NCI-H2029 treated with DMSO at 0.1 percent for 48 hours (cell line): ENCODE results near the gene CAMK1.
"Not testable (repeated sequence)": the region's sequence is repeated elsewhere in the genome, so short reads cannot be mapped to it uniquely, and the experiment has no call there.

Experiments used
- DNase-seq: peaks from one replicate; lab custom pipeline; 2025; lab: John Stamatoyannopoulos, UW

The CAMK1 gene

DNA sequence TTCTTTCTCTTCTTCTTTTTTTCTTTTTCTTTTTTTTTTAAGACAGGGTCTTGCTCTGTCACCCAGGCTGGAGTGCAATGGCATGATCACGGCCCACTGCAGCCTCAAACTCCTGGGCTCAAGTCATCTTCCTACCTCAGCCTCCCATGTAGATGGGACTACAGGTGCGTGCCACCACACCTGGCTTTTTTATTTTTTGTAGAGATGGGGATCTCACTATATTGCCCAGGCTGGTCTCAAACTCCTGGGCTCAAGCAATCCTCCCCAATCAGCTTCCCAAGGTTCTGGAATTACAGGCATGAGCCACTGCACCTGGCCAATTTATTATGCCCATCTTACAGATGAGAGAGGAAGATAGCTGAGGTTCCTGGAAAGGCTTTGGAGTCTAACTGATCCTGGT lies 1.3 kb upstream of the CAMK1 start:
- DNase-seq = not testable (repeated sequence)

GRCh38 chr3:9770276-9770812 lies 597 bp upstream of the CAMK1 start:
- DNase-seq = peak; percentile 28

DNA sequence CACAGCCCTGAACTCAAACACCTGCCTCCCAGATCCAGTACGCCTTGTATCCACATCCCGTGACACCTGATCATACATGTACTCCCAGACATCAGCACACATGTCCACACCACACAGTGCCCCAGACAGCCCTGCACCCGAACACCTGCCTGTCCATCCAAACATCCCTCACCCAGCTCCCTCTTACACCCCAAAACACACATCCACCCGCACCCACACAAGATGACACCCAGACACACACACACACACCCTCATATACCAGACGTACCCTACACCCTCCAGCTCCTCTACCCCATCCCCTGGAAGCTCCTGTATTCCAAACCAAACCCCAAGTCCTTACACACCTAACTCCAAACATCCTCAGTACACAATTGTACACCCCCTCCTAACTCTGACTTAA lies 735 bp downstream of the CAMK1 start:
- no peak for DNase-seq

GRCh38 chr3:9768141-9768775 lies 1.5 kb downstream of the CAMK1 start:
- no peak for DNase-seq

DNA sequence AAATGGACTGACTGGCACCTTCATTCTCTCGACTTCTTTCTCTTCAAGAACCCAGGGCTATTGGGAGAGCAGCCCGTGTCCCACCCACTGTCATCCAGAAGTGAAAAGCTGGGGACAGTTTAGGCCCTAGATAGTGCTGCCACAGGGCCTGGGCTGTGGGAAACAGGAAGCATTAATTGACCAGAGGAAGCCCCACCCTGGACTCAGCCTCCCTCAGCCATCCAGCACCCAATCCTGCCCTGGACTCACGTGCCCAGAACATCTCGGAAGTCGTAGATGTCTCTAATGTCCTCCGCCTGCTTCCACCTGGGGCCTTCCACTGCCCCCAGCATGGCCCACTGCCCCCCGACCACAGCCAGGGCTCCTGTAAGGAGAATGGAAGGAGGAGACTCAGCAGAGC lies 2.3 kb downstream of the CAMK1 start:
- no peak for DNase-seq

DNA sequence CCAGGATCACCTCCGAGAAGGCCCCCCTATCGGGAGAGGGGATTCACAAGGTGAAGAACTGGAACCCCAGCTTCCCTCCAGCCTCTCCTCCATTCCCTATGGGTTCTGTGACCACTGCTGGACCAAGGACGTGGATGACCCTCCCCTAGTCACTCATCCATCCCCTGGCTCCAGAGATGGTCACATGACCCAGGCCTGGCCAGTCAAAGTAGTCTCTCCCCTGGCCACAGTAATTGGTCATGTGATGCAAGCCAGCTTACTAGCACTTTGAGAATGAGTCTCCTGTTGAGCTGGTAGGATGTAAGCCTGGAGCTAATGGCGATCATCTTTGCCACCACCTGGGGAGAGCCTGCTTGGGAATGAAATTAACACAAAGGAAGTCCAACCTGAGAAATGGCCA lies 3.9 kb downstream of the CAMK1 start:
- DNase-seq = no peak

GRCh38 chr3:9762871-9763270 lies 6.9 kb downstream of the CAMK1 start:
- DNase-seq = no peak

- no peak for DNase-seq
Measured at GRCh38 chr3:9761919-9762318, 7.8 kb downstream of the CAMK1 start.

DNA sequence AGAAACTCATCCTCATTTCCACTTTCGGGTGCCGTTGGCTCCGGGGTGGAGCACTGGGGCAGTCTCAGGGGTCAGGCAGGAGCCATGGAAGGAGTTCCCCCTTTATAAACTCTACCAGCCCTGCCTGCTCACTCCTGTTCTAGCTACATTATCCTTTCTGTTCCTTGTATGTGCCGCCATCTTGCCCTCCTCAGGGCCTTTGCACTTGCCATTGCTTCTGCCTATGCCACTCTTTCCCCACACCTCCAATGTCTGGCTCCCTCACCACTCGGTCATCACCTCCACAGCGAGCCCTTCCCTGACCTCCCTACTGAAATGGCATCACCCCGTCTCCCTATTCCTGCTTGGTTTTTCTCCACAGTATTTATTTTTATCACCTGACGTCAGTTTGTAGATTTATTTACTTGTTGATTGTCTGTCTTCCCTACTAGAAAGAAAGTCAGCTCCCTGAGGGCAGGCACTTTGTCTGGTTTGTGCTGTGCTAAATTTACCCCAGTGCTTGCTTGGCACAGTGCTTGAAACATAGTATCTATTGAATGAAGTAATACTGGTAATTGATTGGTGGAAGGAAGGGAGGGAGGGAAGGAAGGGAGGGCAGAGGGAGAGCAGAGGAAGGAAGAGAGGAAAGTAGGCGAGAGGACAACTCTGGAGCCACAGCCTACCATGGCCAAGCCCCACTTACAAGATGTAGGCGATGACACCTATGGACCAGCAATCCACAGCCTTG lies 8.8 kb downstream of the CAMK1 start:
- DNase-seq = no peak

GRCh38 chr3:9757427-9757826 lies 12.3 kb downstream of the CAMK1 start:
- no peak for DNase-seq

GRCh38 chr3:9754678-9755077 lies 15.1 kb downstream of the CAMK1 start:
- DNase-seq = no peak

GRCh38 chr3:9750556-9751411 lies 19.0 kb downstream of the CAMK1 start:
- no peak for DNase-seq

GRCh38 chr3:9749645-9750555 lies 19.8 kb downstream of the CAMK1 start, which contains the start of gene OGG1:
Gene OGG1, plus strand, starts transcription at chr3:9749952. Its CDS starts 335 bp downstream, at chr3:9750287.
- peak; percentile 96 for DNase-seq

DNA sequence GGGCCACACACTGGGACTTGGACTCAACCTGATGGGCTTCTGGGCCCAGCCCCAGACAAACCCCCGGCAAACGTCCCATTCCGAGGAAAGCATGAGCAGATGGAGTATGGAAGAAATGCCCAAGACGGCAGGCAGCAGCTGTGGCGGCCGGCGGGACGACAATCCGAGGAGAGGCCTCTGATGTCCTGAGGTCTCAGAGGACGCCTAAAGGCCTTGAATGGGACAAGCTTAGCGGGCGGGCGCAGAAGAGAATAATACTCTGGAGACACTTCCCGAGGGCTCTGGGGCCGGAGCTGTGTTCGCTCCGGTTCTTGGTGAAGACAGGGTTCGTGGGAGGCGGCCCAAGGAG lies 20.5 kb downstream of the CAMK1 start:
- DNase-seq = no peak

- no peak for DNase-seq
Measured at GRCh38 chr3:9748031-9748430, 21.7 kb downstream of the CAMK1 start.

DNA sequence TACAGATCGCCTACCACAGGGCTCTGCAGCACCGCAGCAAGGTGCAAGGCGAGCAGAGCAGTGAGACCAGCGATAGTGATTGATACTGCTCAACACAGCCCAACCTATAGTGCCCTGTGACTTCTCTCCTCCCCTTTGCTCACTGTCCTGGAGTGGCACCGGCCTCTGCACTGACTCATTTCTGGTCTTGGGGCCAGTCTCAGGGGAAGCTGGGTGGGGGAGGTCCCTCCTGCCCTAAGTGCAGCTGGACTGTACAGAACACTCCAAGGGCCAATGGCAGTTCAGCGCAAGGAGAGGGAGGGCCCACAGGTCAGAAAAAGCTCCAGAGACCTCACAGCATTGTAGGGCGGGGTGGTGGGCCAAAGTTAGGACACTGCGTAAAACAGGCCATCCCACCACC lies 22.5 kb downstream of the CAMK1 start:
- no peak for DNase-seq

DNA sequence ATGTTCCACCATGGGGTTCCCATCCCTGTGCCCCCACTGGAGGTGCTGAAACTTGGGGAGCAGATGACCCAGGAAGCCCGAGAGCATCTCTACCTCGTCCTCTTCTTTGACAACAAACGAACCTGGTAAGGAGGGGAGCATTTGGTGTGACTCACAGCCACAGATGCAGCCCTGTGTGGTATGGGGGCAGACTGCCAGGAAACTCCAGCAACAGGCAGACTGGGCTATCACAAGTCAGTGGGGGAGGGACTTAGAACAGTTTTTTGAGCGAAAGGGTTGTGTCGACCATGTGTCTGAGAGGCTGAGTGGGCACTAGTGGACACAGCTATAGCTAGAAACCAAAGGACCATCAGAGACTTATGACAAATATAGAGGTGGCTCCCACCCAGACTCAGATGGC lies 23.4 kb downstream of the CAMK1 start:
- no peak for DNase-seq

DNA sequence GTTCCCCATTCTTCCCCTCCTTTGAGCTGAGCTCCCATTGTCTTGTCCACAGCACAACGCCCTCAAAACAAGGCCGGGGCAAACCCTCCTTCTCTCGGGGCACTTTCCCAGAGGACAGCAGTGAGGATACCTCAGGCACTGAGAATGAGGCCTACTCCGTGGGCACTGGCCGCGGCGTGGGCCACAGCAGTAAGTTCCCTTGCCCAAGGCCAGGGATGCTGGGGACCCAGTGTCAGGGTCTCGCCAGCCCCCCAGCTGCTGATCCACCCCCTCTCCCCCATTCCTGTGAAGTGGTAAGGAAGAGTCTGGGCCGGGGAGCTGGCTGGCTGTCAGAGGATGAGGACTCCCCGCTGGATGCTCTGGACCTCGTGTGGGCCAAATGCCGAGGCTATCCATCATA lies 24.2 kb downstream of the CAMK1 start:
- DNase-seq = no peak

- no peak for DNase-seq
Measured at GRCh38 chr3:9744162-9744561, 25.6 kb downstream of the CAMK1 start.

GRCh38 chr3:9743548-9743947 lies 26.2 kb downstream of the CAMK1 start:
- DNase-seq = no peak

DNA sequence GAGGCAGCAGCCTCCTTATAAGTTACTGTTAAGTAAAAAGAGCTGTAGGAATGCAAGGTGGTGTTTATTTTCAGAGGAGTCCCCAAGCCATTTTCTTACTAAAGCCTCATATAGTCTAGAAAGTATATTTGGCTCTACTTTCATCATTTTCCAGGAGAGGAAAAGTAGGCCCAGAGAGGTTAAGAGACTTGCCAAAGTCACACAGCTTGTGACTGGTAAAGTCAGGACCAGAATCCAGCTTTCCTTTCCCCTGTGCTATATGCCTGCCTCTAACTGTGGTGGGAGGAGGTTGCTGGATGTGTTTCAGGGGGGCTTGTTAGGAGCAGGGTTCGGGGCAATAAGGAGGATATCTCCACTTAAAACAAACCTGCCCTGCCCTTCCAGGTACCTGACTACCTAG lies 27.2 kb downstream of the CAMK1 start:
- no peak for DNase-seq

- no peak for DNase-seq
Measured at GRCh38 chr3:9739181-9739580, 30.6 kb downstream of the CAMK1 start.
